ENCODE measurements around the gene AFAP1L1. TPM values are rescaled to one million over a fixed set of nuclear protein-coding genes. Genes with fewer than 3 reads are reported as not detected.

The AFAP1L1 gene
- total RNA-seq, 2 donors from 2014 or later, result 0.33 to 0.95 TPM

- Mint-ChIP-seq H3K9me3 (no peaks in the 10 kb centered on the region), H3K4me1 (ENCODE audit: low read depth in 2 of 2) (peaks cover 25 to 28% of the 10 kb centered on the region in 2 donors), H3K36me3 (peaks cover 4% of the 10 kb centered on the region), H3K27ac (no peak overlapping the region), H3K4me3 (no peak overlapping the region), H3K27me3 (no peaks in the 10 kb centered on the region)
- ATAC-seq (no peak), DNase-seq (ENCODE audit: low spot score) (no peak)
These were observed 90.9 kb downstream of the AFAP1L1 start for GRCh38 chr5:149362541-149362940.

GRCh38 chr5:149363358-149363757 is 91.7 kb downstream of the AFAP1L1 start:
- H3K4me3 Mint-ChIP-seq, result no peak overlapping the region
- no peak for DNase-seq (ENCODE audit: low spot score)
- H3K27me3 Mint-ChIP-seq, result no peaks in the 10 kb centered on the region
- no peak for ATAC-seq
- H3K27ac Mint-ChIP-seq, result no peak overlapping the region
- H3K36me3 Mint-ChIP-seq, result peaks cover 4% of the 10 kb centered on the region
- H3K9me3 Mint-ChIP-seq, result no peaks in the 10 kb centered on the region
- peaks cover 21 to 25% of the 10 kb centered on the region in 2 donors for H3K4me1 Mint-ChIP-seq (ENCODE audit: low read depth in 2 of 2)

GRCh38 chr5:149363936-149364335 is 92.3 kb downstream of the AFAP1L1 start:
- H3K36me3 Mint-ChIP-seq, result peaks cover 4% of the 10 kb centered on the region
- no peaks in the 10 kb centered on the region for H3K9me3 Mint-ChIP-seq
- peaks cover 16 to 19% of the 10 kb centered on the region in 2 donors for H3K4me1 Mint-ChIP-seq (ENCODE audit: low read depth in 2 of 2)
- DNase-seq (ENCODE audit: low spot score), result no peak
- no peak overlapping the region for H3K27ac Mint-ChIP-seq
- ATAC-seq, result no peak
- H3K4me3 Mint-ChIP-seq, result no peak overlapping the region
- H3K27me3 Mint-ChIP-seq, result no peaks in the 10 kb centered on the region

GRCh38 chr5:149364719-149365118 is 93.1 kb downstream of the AFAP1L1 start:
- H3K27ac Mint-ChIP-seq, result no peak overlapping the region
- no peak for DNase-seq (ENCODE audit: low spot score)
- no peak for ATAC-seq
- H3K36me3 Mint-ChIP-seq, result peaks cover 4% of the 10 kb centered on the region
- no peak overlapping the region for H3K4me3 Mint-ChIP-seq
- H3K27me3 Mint-ChIP-seq, result no peaks in the 10 kb centered on the region
- peaks cover 11 to 14% of the 10 kb centered on the region in 2 donors for H3K4me1 Mint-ChIP-seq (ENCODE audit: low read depth in 2 of 2)
- no peaks in the 10 kb centered on the region for H3K9me3 Mint-ChIP-seq

- Mint-ChIP-seq H3K4me1 (ENCODE audit: low read depth in 2 of 2) (peaks cover 4 to 7% of the 10 kb centered on the region in 2 donors), H3K36me3 (peaks cover 4% of the 10 kb centered on the region), H3K9me3 (no peaks in the 10 kb centered on the region), H3K27ac (no peak overlapping the region), H3K4me3 (no peak overlapping the region), H3K27me3 (no peaks in the 10 kb centered on the region)
- ATAC-seq, result peak in 1 of 2 donors; percentile 30
- no peak for DNase-seq (ENCODE audit: low spot score)
These were observed 93.8 kb downstream of the AFAP1L1 start for GRCh38 chr5:149365418-149365817.

DNA sequence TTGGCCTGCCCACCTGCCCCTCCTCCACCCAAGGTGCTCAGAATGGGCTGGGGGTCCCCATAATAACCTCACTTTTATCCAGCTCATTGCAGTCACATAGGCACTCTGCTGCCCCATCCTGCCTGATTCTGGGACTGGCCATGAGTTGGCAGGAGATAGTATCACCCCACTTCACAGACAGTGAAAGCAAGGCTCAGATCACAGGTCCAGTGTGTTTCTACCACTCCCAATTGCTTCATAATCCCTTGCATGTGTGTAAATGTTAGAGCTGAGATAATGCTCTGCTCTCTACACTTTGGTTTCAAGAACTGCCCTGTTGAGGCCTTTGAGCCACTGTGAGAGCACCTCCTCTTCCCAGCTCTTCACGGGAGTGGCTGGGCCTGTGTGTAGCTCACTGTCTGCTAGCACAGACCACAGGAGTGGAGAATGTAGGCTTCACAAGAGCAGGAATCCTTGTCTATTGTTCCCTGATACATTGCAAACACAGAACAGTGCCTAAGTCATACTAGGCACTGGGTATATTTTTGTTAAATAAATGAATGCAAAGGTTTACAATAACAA is 94.6 kb downstream of the AFAP1L1 start:
- Mint-ChIP-seq H3K27me3 (no peaks in the 10 kb centered on the region), H3K4me1 (ENCODE audit: low read depth in 2 of 2) (peaks cover 0 to 5% of the 10 kb centered on the region in 2 donors), H3K9me3 (no peaks in the 10 kb centered on the region), H3K4me3 (no peak overlapping the region), H3K27ac (no peak overlapping the region), H3K36me3 (peaks cover 4% of the 10 kb centered on the region)
- DNase-seq (ENCODE audit: low spot score) (no peak), ATAC-seq (no peak)

DNA sequence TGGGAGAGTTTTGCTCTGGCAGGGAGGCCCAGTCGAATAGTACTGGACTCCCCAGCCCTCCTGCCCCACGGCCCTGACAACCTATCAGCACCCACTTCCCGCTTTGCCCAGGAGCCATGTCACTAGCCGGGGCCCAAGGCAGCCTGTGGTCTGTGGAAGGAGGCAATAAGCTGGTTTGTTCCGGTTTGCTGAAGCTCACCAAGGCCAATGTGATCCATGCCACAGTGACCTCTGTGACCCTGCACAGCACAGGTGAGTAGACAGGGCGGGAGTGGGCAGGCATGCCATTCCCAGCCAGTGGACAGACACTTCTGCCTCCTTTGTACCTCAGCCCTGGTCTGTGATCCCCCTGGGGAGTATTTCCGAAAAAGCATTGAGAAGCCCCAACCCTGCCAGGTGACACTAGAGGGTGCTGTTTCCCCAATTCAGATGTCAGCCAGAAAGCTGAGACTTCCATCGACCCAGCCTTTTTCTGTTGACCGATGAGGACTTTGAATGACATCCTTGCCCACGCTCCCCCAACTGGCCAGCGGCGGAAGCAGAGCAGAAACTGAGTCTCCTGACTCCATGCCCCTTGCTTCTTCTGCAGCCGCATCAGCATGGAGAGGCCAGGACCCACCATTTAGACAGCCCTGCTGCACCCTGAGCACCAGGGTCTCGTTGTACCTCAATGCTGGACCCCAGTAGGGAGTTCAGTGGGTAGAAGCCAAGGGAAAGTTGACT is 95.8 kb downstream of the AFAP1L1 start:
- peaks cover 0 to 5% of the 10 kb centered on the region in 2 donors for H3K4me1 Mint-ChIP-seq (ENCODE audit: low read depth in 2 of 2)
- H3K4me3 Mint-ChIP-seq, result no peak overlapping the region
- H3K27me3 Mint-ChIP-seq, result no peaks in the 10 kb centered on the region
- H3K9me3 Mint-ChIP-seq, result no peaks in the 10 kb centered on the region
- H3K27ac Mint-ChIP-seq, result no peak overlapping the region
- peaks cover 4% of the 10 kb centered on the region for H3K36me3 Mint-ChIP-seq
- ATAC-seq (peak; percentile 51 to 61), DNase-seq (ENCODE audit: low spot score) (no peak)

GRCh38 chr5:149367972-149368645 is 96.5 kb downstream of the AFAP1L1 start:
- DNase-seq (ENCODE audit: low spot score) (no peak), ATAC-seq (no peak)
- H3K4me1 Mint-ChIP-seq (ENCODE audit: low read depth in 2 of 2), result peaks cover 0 to 5% of the 10 kb centered on the region in 2 donors
- peaks cover 4% of the 10 kb centered on the region for H3K36me3 Mint-ChIP-seq
- H3K9me3 Mint-ChIP-seq, result no peaks in the 10 kb centered on the region
- no peak overlapping the region for H3K4me3 Mint-ChIP-seq
- no peak overlapping the region for H3K27ac Mint-ChIP-seq
- H3K27me3 Mint-ChIP-seq, result no peaks in the 10 kb centered on the region

DNA sequence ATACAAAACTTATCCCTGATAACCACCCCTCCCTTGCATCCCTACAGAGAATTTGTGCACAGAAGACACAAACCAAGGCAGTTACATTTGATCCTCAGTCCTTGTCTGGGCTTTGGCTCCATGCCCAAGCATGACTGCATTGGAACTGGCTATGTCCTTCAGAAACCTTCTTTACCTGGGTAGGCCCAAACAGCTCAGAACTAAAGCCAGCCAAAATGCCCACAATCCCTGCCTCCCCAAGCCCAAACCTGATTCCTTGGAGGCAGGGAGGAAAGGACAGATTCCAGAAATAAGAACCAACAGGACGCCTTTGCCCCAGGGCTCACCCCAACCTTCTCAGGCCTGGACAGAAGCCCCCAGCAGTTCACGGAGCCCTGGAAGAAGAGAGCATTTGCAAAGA is 99.2 kb downstream of the AFAP1L1 start:
- ATAC-seq (no peak), DNase-seq (ENCODE audit: low spot score) (no peak)
- Mint-ChIP-seq H3K27ac (no peak overlapping the region), H3K27me3 (no peaks in the 10 kb centered on the region), H3K4me3 (no peak overlapping the region), H3K4me1 (ENCODE audit: low read depth in 2 of 2) (peaks cover 0 to 5% of the 10 kb centered on the region in 2 donors), H3K9me3 (no peaks in the 10 kb centered on the region), H3K36me3 (no peaks in the 10 kb centered on the region)

DNA sequence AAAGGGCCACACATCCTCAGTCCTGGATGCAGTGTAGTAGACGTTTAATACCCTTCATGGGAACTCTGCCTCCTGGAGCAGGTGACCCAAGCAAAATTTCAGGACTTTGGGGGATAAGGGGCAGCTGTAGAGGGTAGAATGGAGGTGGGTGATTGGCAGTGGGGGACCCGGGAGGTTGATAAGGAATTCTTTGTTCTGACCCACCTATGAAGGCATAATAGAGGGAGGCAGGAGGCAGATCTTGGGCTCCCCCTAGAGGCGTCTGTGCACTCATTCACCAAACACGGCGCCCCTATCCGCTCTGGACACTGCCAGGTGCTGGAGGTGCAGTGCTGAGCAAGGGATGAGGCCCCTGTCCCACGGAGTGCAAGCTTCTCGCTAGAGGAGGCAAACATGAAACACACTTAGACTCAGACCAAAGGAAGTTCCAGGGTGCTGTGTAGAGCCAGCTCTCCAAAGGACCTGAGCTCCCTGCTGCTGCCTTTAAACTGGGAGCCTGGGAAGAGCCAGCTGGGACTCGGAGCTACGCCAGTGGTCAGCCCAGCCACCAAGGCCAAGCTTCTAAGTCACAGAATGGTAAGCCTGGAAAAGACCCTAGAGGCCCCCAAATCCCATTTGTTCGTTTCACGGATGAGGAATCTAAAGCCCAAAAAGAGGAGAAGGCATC is 99.8 kb downstream of the AFAP1L1 start:
- DNase-seq (ENCODE audit: low spot score) (no peak), ATAC-seq (peak; percentile 76)
- Mint-ChIP-seq H3K4me3 (no peak overlapping the region), H3K36me3 (no peaks in the 10 kb centered on the region), H3K9me3 (no peaks in the 10 kb centered on the region), H3K27ac (no peak overlapping the region), H3K27me3 (no peaks in the 10 kb centered on the region), H3K4me1 (ENCODE audit: low read depth in 2 of 2) (peaks cover 0 to 5% of the 10 kb centered on the region in 2 donors)

GRCh38 chr5:149372076-149372795 is 100.6 kb downstream of the AFAP1L1 start:
- Mint-ChIP-seq H3K4me1 (ENCODE audit: low read depth in 2 of 2) (peaks cover 0 to 2% of the 10 kb centered on the region in 2 donors), H3K27ac (no peak overlapping the region), H3K27me3 (no peaks in the 10 kb centered on the region), H3K4me3 (no peak overlapping the region), H3K36me3 (no peaks in the 10 kb centered on the region), H3K9me3 (no peaks in the 10 kb centered on the region)
- DNase-seq (ENCODE audit: low spot score) (no peak), ATAC-seq (no peak)

DNA sequence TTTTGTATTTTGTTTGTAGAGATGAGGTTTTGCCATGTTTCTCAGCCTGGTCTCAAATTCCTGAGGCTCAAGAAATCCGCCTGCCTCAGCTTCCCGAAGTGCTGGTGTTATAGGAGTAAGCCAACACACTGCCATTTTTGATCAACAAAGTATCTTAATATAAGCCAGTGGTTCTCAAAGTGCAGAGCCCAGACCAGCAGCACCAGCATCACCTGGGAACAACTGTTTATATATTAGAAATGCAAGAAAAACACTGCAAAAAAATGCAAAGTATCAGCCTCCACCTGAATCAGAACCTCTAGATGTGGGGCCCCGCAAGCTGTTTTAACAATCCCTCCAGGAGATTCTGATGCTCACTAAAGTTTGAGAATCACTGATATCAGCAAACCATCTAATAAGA is 101.3 kb downstream of the AFAP1L1 start:
- ATAC-seq, result no peak
- Mint-ChIP-seq H3K4me1 (ENCODE audit: low read depth in 2 of 2) (no peaks in the 10 kb centered on the region), H3K27ac (no peak overlapping the region)

DNA sequence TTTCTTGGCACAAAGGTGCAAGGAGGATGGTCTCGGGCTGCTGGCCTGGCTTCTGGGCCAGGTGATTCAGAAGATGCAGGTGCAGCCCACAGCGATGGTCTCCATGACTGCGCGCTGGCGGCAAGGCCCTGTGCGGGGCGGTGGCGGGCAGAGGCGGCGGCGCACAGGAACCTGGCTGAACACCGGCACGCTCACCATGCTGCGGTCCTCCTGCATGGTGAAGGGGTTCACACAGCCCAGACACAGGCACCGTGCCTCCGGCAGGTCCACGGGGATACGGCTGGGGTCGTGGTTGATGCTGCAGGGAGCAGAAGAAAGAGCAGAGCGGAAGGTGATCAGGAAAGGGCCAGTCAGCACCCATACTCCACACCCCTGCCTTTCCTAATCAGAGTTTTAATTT is 102.6 kb downstream of the AFAP1L1 start:
- ATAC-seq (no peak), DNase-seq (ENCODE audit: low spot score) (no peak)
- Mint-ChIP-seq H3K4me3 (no peak overlapping the region), H3K27me3 (no peaks in the 10 kb centered on the region), H3K36me3 (no peaks in the 10 kb centered on the region), H3K27ac (no peak overlapping the region), H3K4me1 (ENCODE audit: low read depth in 2 of 2) (no peaks in the 10 kb centered on the region), H3K9me3 (no peaks in the 10 kb centered on the region)

More for the DNA sequence above, 101.3 kb downstream of the AFAP1L1 start:
- no peak for DNase-seq (ENCODE audit: low spot score)
- no peaks in the 10 kb centered on the region for H3K9me3 Mint-ChIP-seq
- H3K27me3 Mint-ChIP-seq, result no peaks in the 10 kb centered on the region
- no peak overlapping the region for H3K4me3 Mint-ChIP-seq
- no peaks in the 10 kb centered on the region for H3K36me3 Mint-ChIP-seq

Data from natural killer cell treated with Interleukin-12 subunit alpha and Interleukin-12 subunit beta and Interleukin-15 and Interleukin-18, amount 100 ng/mL, for 72 hours (primary cell).